NOMO-1 treated with dmso at 0.1 percent for 144 hours (cell line): ENCODE measurements around the gene RPL34.
"Not testable (repeated sequence)": the region's sequence is repeated elsewhere in the genome, so short reads cannot be mapped to it uniquely, and the experiment has no call there.

Source experiments
- DNase-seq: peaks from one replicate; lab custom pipeline; 2025; ENCODE audit not compliant: unreplicated experiment; lab: John Stamatoyannopoulos, UW

RPL34 gene

GRCh38 chr4:108620101-108620932 is at the start of gene RPL34:
RPL34 (plus strand) TSS chr4:108620576; CDS start chr4:108621960, 1,384 bp downstream.
- DNase-seq = peak; percentile 91

GRCh38 chr4:108570993-108571569 is 49.3 kb upstream of the RPL34 start:
- DNase-seq = no peak

GRCh38 chr4:108574402-108574801 is 46.0 kb upstream of the RPL34 start:
- no peak for DNase-seq

- peak; percentile 71 for DNase-seq
Measured at GRCh38 chr4:108581083-108581482, 39.3 kb upstream of the RPL34 start.

- no peak for DNase-seq
Measured at GRCh38 chr4:108586778-108587177, 33.6 kb upstream of the RPL34 start.

GRCh38 chr4:108588878-108589277 is 31.5 kb upstream of the RPL34 start:
- DNase-seq = no peak

- DNase-seq = no peak
Measured at GRCh38 chr4:108589961-108590360, 30.4 kb upstream of the RPL34 start.

- DNase-seq = no peak
Measured at GRCh38 chr4:108590776-108591175, 29.6 kb upstream of the RPL34 start.

- DNase-seq = no peak
Measured at GRCh38 chr4:108592674-108592986, 27.7 kb upstream of the RPL34 start.

GRCh38 chr4:108594296-108594695 is 26.1 kb upstream of the RPL34 start:
- not testable (repeated sequence) for DNase-seq

- DNase-seq = no peak
Measured at GRCh38 chr4:108596344-108596743, 24.0 kb upstream of the RPL34 start.

GRCh38 chr4:108601106-108601505 is 19.3 kb upstream of the RPL34 start:
- DNase-seq = no peak

- no peak for DNase-seq
Measured at GRCh38 chr4:108601532-108601931, 18.8 kb upstream of the RPL34 start.

- no peak for DNase-seq
Measured at GRCh38 chr4:108602163-108602562, 18.2 kb upstream of the RPL34 start.

- DNase-seq = no peak
Measured at GRCh38 chr4:108607079-108607815, 13.1 kb upstream of the RPL34 start.

GRCh38 chr4:108611365-108611764 is 9.0 kb upstream of the RPL34 start:
- no peak for DNase-seq

- DNase-seq = no peak
Measured at GRCh38 chr4:108612365-108612764, 8.0 kb upstream of the RPL34 start.

- no peak for DNase-seq
Measured at GRCh38 chr4:108619372-108620100, 840 bp upstream of the RPL34 start.

- peak; percentile 3 for DNase-seq
Measured at GRCh38 chr4:108620933-108621905, 843 bp downstream of the RPL34 start.

- no peak for DNase-seq
Measured at GRCh38 chr4:108622022-108622421, 1.6 kb downstream of the RPL34 start.
